ENCODE results near the gene SPTBN5. TPM values are rescaled to one million over a fixed set of nuclear protein-coding genes. Genes with fewer than 3 reads are reported as not detected.
A peak's percentile ranks its signal among the peaks of the same experiment; 100 is the strongest.

The SPTBN5 gene
- total RNA-seq, 1 experiment from 2014 or later: not detected

DNA sequence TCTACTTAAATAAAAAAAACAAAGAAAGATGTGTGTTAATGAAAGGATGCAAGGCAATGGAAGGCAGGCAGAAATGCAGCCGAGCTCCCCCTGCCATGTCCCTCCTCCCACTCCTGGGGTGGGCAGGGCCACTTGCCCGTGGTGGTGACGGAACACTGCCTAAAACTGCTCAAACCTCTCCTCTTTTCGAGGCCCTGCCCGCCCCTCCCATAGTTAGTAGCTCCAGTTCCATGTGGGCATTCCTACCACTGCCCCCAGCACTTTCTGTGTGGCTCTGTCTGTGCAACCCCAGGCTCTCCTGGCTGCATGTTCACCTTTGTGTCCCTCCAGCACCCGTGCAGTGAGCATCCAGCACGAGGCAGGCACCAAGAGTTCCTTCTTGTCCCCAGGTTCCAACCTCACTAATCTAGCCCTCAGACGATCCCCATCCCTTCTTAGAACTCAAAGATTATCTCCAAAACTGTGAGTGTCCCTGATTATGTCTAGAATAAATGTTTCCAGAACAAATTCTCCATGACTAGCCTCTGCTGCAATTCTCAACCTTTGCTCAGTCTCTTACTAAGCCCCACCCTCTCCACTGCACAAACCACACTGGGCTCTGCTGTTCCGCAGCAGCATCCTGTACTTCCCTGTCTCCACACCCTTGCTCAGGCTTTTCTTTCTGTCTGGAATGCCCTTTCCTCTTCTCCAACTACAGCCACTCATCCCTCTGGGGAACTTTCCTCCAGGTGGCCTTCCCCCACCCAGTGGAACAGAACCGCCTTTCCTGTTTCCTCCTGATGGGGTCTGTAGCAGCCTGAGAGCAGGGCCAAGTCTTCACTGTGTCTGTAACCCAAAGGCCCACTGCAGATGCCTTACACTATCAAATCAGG is 32.6 kb upstream of the SPTBN5 start:
- no peak for DNase-seq (ENCODE audit: low spot score)

DNA sequence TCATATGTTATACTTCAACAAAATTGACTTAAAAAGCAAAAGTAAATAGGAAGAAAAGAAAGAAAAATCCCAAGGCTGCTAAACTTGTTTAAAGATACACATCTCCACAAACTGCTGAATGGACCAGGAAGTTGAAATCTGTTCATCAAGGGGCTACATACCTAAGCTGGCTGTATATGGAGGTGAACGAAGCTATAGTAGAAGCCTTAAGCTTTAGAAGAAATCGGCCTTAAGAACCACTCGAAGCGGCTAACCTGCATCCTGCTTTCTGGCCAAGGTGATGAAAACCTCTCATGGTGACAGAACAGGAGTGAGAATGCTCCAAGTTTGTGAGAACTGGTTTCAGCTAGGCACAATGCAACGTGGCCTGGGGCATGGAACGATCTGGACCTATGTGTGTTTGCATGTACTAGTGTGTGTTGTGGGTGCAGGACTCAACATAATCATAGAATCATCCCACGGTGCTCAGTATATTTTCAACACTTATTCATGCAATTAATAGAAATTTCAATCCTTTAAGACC is 31.3 kb upstream of the SPTBN5 start:
- no peak for DNase-seq (ENCODE audit: low spot score)

DNA sequence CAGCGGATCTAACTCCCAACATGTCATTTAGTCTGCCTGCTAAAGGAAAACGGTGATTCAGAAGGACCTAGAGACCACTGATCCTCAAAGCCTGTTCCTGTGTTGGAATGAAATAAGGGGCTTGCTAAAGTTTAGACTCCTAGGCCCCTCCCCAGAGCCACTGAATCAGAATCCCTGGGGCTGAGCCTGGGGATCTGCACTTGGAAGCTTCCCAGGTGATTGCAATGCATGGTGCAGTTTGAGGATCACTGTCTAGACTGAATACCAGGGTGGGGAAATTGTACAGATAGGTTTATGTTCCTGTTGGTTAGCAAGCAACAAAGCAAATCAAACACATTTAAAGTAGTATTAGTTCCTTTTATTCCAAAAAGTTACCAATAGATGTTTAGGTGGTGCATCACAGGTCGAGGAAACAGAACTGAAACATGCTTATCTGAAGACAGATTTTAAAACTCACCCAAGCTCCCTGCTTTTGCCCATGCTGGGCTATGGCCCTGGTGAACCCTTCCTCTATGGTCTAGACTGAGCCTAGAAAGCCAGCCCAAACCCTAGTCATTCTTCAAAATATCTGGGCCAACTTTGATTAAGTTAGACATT is 29.6 kb upstream of the SPTBN5 start:
- no peak for DNase-seq (ENCODE audit: low spot score)

DNA sequence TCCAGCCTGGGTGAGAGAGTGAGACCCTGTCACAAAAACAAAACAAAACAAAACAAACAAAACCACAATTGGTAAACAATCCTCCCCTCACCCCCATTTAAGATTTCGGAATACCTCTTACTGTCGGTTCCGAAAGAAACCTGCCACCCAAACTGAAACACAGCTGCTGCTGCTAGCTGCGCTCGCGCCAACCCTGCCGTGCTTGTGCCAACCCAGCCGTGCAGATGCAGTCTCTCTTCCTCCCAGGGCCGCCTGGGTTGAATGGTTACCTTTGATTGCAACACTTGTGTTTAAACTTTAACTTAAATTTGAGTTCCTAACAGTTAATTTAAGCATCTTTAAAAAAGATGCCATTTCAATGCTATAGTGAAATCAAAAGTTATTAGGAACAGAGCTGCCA is 28.5 kb upstream of the SPTBN5 start:
- no peak for DNase-seq (ENCODE audit: low spot score)

DNA sequence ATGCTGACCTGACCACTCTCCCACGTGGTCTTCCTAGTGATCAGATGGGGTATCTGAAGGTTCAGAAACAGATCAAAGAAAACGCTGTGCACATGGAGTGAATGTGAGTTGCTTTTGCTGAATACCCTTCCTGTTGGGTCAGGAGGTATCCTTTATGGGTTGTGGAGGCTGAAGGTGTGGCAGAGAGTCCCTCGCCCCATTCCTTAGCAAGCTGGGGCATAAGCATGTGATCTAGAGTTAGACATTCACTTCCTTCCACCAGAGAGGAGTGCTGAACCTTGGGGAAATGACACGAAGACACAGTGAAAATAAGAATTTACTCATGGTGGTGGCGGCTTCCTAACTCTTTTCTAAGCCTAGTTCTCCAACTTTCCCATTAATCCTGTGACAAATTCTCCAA is 27.8 kb upstream of the SPTBN5 start:
- no peak for DNase-seq (ENCODE audit: low spot score)

DNA sequence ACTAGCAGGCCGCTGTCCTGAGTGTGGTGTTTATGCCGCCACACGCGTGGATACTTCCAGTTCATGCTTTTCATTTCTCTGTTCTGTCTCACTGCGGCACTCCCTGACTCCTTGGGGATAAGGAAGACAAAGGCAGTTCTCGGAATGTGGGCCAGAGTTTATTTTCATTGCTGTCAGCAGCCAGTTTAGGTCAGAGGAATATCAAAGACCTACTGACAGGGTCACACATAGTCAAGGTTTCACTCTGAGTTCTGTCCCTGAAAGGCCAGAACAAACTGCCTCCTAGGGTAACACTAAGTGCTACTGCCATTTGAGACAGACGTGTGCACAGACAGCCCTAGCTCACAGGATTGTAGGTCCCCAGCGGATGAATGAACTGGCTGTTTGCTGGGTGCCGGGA is 27.3 kb upstream of the SPTBN5 start:
- DNase-seq (ENCODE audit: low spot score): no peak

DNA sequence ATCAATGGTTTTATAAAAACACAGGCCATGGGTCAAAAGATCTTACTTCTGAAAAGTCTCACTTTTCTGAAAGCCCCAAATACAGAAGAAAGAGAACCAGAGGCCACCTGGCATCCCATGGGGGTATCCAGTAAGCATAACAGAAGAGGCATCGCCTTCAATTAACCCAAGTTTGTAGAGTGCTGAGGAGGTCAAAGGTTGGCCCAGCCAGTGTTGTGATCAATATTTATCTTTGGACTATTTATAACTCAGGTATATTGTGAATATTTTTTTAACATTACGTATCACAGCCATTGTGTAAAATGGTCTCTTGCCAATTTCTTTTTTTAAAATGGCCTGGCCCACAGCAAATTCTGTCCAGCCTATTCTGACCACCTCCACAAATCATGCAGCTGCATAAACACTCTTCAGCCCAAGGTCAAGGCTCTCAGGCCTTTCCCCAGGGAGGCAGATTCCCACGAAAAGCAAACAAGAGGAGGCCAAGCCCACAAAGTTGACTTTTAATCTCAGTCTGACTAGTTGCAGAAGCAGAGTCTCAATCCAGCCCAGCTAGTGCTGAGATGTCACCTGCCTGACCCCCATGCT is 26.2 kb upstream of the SPTBN5 start:
- DNase-seq (ENCODE audit: low spot score): no peak

DNA sequence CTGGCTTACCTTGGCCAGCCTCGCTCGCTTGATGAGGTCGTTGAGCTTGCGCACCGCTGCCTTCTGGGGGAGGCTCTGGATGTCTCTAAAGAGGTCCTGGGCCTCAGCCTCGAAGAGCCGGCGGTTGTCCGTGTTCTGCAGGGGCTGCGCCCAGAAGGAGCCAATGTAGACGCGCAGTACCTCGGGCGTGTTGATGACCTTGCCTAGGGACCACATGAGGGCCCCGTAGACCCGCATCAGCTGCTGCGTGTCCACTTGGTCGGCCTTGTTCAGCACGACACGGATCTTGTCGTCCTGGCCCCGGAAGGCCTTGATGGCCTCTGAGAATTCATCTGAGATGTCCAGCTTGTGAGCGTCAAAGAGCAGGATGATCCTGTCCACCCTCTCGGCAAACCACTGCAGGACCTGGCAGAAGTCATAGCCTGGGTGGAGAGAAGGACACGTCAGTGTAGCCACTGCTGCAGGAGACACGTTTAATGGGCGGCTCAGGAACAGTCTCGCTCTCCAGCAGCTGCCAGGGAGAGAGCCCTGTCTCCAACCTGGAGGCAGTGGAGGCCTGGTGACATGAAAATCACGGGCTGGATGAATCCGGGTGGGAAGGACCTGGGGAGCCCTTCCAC is 25.5 kb upstream of the SPTBN5 start:
- DNase-seq (ENCODE audit: low spot score): no peak

DNA sequence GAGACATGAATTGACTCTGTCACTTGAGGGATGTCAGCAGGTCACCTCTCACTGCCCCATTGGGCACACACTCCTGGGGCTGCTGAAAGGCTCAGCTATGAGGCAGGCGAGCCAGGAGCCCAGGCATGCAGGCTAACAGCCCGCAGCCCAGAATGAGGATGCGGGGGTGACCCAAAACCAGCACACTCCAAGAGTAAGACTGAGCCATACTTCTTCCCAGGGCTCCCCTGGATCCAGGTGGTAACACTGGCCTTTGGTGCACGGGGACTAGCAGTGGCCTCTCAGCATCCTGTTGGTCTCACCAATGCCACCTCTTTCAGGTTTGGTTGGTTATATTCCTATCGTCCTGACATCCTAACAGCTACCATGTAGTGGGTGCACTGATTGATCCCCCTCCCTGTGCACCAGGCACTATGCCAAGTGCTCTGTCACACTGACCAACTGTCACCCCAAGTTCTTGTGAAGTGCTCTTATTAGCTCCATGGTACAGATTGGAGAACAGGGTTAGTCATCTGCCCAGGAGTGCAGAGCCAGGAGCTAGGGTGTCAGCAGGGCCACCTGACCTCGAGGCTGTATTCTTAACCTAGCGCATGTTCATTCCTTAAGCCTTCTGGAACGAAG is 24.8 kb upstream of the SPTBN5 start:
- DNase-seq (ENCODE audit: low spot score): no peak

DNA sequence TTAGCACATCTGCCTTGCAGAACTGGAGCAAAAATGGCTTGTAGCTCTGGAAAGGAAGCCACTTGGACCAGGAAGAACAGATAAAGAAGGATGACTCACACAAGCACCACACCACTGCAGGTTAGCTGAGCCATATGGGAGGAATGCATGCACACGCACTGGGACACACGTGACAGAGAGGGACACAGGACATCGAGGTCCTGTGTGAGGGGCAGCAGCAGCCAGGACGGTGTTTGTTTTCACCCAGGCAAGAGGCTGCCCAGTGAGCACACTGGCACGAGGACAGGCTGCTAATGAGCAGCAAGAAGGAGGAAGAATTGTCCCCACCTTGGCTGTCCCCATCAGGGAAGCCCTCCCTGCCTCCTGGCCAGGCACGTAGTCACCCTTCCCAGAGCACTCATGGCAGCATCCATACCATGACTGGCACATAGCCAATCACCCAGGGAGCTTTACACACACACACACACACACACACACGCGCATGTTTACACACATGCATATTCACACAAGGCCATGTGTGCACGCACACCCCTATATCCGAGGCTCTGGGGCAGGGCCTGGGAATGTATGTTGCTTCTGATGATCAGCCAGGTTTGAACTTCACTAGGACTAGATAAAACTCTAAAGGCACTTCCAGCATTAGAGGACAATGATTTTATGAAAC is 24.0 kb upstream of the SPTBN5 start:
- peak; percentile 74 for DNase-seq (ENCODE audit: low spot score)

DNA sequence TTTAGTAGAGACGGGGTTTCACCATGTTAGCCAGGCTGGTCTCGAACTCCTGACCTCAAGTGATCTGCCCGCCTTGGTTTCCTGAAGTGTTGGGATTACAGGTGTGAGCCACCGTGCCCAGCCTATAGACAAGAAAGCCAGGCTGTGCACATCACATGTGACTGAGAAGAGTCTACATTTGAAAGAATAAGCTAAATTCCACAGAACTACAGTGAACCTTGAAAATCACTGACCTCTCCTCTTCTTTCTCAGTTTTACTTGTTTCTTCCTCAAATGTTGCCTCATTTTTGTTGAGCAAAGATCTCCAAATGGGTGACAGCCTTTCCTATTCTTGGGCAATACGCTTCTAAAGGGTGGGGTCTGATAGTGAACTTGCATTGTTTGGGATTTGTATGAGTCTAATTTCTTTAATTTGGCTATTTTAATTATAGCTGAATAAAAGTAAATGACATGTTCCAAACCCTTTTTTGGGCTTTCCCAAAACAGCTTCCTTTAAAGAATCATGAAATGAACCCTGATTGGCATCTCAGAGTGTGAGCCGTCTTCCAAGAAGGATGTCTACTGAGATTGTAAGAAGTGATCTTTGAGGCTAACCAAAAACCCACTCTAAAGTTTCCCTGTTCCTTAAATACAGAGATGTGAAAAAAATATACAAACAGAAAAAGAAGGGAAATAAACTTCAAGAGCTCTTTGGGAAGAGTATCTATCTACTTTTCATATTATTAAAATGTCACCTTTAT is 21.6 kb upstream of the SPTBN5 start:
- DNase-seq (ENCODE audit: low spot score): no peak

DNA sequence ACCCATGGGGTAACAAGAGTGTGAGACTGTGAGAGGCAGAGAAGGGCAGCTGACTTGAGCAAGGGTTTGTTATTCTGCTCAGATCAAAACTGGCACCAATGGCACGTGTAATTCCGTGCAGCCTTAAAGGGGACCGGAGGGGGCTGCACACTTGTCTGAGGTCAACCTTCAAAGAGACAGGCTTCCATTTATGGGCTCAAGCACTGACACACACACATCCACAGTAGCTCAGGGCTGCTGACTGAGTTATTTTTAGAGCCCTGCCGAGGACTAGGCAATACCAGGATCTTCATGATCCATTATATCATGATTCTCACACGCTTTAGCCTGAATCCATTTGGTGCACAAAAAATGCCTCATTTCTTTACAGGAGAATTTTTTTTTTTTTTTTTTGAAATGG is 20.6 kb upstream of the SPTBN5 start:
- DNase-seq (ENCODE audit: low spot score): no peak

DNA sequence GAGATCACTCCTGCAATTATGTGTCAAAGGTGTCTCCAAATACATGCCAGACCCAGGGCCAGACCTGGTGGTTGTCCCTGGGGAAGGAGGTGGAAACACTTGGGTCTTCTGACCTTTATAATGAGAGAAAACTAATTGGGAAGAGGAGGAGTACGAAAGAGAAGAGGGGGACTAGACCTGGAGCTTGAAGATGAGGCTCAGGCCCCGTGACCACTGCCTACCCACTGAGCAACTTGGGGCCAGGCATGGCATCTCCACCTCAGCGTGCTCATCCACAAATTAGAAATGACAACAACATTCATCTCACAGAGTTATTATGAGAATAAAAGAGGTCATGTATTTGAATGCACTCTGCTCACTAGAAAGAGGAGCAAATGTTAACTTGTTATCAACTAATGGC is 19.4 kb upstream of the SPTBN5 start:
- no peak for DNase-seq (ENCODE audit: low spot score)

DNA sequence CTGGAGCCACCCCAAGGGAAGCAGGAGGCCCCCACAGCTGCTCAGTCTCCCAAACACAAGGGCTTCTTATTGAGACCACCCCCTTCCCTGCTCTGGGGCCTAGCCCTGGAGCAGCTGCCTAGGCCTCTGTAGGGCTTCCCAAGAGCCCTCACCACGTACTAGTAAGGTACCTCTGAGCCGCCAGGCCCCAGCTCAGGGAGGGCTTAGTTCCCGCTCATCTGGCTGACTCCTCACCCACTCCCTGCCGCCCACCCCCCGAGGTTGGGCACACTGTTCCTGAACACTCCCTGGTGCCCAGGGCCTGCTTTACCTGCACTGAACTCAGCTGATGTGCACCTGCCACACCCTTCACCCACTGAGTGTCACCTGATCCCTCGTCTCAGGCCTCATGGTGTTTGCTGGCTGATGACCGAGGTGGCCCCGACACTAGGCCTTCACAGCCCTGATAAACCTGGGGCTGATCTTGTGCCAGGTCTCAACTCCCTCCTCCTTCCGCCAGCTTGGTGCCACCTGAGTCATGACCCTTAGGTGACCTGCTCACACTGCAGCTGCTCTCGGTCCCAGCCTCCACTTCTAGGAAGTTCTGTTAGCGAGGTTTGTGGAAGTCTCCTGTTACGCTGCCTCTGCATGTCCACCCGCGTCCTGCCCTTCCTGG is 18.0 kb upstream of the SPTBN5 start:
- no peak for DNase-seq (ENCODE audit: low spot score)

DNA sequence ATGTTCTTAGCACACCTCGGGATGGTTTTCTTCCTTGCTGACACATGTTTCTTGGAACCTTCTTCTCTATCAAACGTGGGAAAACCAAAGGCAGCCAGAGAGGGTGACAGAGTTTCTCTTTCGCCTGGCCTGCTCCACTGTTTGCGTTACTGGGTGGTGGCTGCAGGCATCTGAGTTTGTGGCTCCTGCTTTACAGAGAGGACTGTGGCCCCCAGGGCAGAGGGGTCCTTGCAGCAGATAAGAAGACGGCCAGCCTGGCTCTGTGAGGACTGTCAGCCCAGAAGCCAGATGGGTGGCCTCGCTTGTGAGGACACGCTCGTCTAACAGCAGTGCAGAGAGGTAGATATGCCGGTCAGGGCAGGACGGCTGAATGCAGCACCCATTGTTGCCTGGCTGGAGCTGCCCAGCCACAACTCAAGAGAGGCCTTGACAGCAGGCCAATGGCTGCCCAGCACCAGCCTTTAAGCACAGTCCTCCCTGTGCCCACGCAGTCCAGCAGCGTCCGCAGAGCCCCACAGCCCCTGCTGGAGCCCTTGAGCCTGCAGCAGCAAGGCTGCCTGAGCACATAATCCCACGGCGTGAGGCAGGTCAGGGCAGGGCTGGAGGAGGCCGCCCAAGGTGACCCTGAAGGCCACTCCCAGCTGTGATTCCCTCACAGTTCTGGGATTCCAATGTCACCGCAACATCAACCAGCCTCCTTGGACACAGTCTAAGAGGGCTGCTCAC is 15.0 kb upstream of the SPTBN5 start:
- no peak for DNase-seq (ENCODE audit: low spot score)

DNA sequence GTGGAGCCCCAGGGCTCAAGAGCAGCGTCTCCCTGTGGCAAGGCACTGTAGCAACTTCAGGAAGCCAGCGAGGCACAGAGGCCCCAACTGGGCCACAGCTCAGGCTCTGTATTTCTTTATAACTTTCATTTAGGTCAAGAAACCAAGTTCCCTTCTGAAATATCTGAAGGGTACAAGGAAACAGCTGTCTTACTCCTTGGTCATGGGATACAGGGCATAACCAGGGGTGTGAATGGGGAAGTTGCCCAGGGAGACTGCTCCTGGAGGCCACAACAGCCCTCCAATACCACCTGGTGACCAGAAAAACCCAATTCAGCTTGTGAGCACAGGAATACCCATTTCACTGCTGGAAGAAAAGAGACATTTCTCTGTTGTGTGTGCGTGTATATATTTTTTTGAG is 13.3 kb upstream of the SPTBN5 start:
- no peak for DNase-seq (ENCODE audit: low spot score)

DNA sequence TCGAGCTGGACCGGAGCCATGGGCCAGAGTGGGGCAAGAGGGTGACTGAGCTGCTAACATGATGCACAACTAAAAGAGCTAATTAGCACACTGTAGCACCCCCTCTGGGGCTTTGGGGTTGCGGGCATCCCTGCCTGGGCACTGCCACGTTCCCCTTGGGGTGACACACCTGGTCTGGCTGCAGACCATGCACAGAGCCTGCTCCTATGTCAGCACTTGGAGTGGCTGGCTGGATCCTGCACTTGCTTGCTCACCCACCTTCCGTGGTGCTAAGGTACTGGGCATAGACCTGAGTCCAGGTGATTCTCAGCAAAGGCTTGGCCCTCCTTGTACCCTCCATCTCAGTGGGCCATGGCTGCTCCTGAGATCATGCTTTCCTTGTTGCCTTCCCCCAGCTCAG is 12.8 kb upstream of the SPTBN5 start:
- no peak for DNase-seq (ENCODE audit: low spot score)

DNA sequence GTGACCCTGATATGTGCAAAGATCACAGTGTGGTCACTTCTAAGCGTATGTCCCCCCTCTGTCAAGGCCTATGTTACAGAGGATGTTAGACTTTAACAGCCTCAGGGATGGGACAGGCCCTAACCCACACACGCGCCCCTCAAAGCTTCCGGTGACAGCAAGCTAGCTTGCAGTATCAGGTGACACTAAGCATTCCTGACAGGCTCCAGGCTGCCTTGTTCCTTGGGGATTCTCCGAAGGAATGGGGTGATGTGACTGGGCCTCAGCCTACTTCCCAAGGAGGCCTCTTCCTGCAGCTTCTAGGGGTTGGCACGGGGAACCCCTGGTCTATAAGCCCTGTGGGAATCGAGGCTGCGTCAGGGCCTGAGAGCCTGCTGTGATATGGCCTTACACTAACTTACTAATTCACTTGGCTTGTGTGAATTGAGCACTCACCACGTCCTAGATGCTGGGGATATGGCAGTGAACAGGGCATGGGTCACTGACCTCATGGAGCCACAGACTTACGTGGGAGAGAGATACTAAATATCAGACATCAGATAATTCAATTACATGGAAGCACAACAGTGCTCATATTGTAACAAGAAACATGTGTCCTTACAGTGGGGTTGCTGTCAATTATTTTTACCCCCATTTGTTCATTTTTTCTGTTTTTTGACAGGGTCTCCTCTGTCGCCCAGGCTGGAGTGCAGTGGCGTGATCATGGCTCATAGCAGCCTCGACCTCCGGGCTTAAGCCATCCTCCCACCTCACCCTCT is 11.4 kb upstream of the SPTBN5 start:
- no peak for DNase-seq (ENCODE audit: low spot score)

DNA sequence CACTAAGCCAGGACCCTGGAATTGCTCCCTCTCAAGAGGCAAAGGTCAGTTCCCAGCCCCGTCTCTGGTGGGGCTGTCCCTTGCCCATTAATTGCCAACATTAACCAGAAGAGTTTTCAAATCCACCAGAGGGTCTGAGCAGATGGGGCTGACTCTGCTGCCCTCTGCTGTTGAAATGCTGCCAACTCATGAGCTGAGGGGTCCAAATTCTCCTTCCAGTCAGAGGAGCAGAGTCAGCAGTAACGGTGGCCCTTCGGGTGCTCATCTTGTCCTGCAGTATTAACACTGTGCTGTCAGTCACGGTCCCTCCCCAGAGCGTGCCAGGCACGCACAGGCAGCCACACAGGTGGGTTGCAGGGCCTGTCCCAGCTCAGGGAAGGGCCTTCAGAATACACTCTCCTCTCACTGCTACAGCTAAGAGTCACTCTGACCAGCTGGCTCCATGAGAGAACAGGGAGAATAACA is 10.7 kb upstream of the SPTBN5 start:
- DNase-seq (ENCODE audit: low spot score): peak; percentile 61

Measured in H4 (cell line).